HG03039 (cell line): ENCODE results near the gene APBB2.

Source experiments
- ATAC-seq: cut with Tn5 transposase; IDR thresholded peaks from one replicate; pipeline ENCODE4 v1.9.1; 2021; ENCODE audit warnings: mild to moderate bottlenecking, moderate library complexity; ENCODE audit not compliant: unreplicated experiment

Gene APBB2

GRCh38 chr4:40789771-40790170 is 424.6 kb downstream of the APBB2 start:
- no peak for ATAC-seq

GRCh38 chr4:40789031-40789430 is 425.3 kb downstream of the APBB2 start:
- no peak for ATAC-seq

GRCh38 chr4:40788331-40788730 is 426.0 kb downstream of the APBB2 start:
- no peak for ATAC-seq

GRCh38 chr4:40785727-40786126 is 428.6 kb downstream of the APBB2 start:
- no peak for ATAC-seq

GRCh38 chr4:40782876-40783275 is 431.5 kb downstream of the APBB2 start:
- ATAC-seq = no peak

- no peak for ATAC-seq
Observed at GRCh38 chr4:40778090-40778489, 436.3 kb downstream of the APBB2 start.

- ATAC-seq = no peak
Observed at GRCh38 chr4:40769266-40769665, 445.1 kb downstream of the APBB2 start.

- ATAC-seq = peak; percentile 99
Observed at GRCh38 chr4:40763228-40763716, 451.1 kb downstream of the APBB2 start.
